Spleen (tissue), 7 donors: ENCODE measurements around the gene RAB1B.

Source experiments
- CTCF ChIP-seq, 11 experiments: fragments of 200-600 bp in 7 of 11; fragments of 450-650 bp in 4 of 11; sonication (generic) in 4 of 11; IDR thresholded peaks in 8 of 11; conservative IDR thresholded peaks in 3 of 11; 1 replicate in 7 of 11; 2 replicates in 4 of 11; pipeline versions ENCODE4 v1.4.0 to v1.8.0; 2016 to 2021; ENCODE audit warnings: antibody characterized with exemption in 11 of 11, inconsistent platforms in 4 of 11, mild to moderate bottlenecking in 1 of 11
- POLR2AphosphoS5 ChIP-seq, 3 donors: sonication (generic); formaldehyde crosslinking; IDR thresholded peaks; one replicate each; pipeline ENCODE4 v1.5.1; 2017; ENCODE audit warnings: antibody characterized with exemption in 3 of 3
- donor health status: DM: no; HTN: no; CAD: no; lungs with moderate emphysema.
- donor health status: DM: no; HTN: no; CAD: no.
- donor health status: DM: no; HTN: no; CAD: no.

- TF ChIP-seq CTCF (IDR thresholded peaks at IDR 0.05 in 8 of 11, conservative IDR thresholded peaks at IDR 0.05 in 3 of 11) = no peak
- TF ChIP-seq POLR2AphosphoS5 (IDR thresholded peaks at IDR 0.05) = no peak
Measured at GRCh38 chr11:66228521-66228920, 39.9 kb upstream of the RAB1B start.
